NCI-H510A treated with DMSO at 0.1 percent for 48 hours (cell line): ENCODE measurements around the gene CDC42BPB.
"Not testable (repeated sequence)": the region's sequence is repeated elsewhere in the genome, so short reads cannot be mapped to it uniquely, and the experiment has no call there.

Experiments used
- DNase-seq: peaks from one replicate; lab custom pipeline; 2025; lab: John Stamatoyannopoulos, UW

Gene CDC42BPB

DNA sequence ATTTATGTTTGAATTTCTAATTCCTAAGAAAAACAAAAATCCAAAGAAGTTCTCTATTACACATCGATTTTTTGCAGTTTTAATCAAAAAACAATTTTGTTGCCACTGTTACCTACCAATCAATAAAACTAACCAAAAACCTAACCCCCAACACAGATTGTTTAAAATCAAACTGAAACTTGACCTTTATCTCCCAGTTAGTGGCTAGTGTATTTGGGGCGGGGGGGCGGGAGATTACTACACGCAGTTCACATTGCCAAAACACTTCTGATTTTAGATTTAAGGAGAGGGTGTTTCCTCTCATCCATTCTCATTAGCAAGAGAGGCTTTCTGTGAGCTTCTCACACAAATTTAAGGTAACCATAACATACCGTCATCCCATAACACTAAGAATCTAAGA lies 6.4 kb downstream of the CDC42BPB start:
- DNase-seq: no peak

DNA sequence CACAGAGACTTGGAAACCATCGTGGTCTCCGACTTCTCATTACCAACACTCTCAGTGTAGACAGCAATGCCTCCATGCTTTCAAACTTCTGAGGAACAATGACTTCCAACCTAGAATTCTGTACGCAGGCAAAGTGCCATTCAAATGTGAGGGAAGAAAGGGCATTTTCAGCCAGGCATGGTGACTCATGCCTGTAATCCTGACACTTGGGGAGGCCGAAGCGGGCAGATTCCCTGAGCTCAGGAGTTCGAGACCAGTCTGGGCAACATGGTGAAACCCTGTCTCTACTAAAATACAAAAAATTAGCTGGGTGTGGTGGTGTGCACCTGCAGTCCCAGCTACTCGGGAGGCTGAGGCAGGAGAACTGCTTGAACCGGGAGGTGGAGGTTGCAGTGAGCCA lies 9.9 kb downstream of the CDC42BPB start:
- not testable (repeated sequence) for DNase-seq

DNA sequence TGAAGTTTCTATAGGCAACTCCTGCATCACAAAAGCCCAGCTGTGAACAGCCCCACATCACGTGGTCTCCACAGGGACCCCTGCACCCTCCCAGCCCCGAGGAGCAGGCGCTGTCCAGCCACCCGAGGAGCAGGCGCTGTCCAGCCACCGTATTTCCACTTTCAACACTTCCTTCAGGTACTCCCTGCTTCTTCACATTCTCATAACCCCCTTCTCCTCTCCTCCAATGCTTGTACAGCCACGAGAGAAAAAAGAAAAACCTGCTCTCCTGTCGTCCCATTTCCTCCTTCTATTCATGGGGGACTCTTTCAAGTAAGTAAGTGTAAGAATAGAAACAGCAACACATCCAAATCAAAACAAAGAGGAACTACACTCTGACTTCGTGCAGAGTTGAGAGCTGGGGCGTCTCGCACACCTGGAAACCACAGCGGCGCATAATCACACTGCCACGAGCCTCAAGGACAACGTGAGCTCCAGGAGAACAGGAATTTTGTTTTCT lies 11.9 kb downstream of the CDC42BPB start:
- DNase-seq: no peak

DNA sequence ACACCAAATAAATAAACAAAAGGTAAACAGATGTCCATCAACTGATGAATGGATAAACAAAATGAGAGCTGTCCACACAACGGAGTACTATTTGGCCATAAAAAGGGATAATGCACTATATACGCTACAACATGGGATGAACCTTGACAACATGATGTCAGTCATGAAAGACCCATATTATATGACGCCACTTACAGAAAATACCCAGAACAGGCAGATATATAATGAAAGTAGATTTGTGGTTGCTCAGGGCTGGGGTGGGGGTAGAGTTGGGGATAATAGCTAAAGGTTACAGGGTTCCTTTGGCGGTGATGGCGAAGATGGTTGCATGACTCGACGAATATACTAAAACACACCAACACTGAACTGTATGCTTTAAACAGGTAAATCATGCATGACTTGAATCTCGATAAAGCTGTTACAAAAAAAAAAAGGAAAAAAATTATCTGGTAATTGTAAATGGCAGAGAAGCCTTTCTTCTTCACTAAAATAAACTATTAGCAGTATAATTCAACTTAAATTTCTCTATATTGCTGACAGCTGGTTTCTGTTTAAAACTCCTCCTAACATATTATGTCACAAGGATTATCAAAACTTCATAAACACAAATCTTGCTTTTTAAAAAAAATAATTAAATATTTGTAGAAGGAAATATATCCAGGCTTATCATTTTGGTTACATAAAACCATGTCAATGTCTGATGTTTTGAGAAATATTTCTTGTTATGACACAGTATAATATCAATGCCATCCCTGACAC lies 13.9 kb downstream of the CDC42BPB start:
- no peak for DNase-seq

DNA sequence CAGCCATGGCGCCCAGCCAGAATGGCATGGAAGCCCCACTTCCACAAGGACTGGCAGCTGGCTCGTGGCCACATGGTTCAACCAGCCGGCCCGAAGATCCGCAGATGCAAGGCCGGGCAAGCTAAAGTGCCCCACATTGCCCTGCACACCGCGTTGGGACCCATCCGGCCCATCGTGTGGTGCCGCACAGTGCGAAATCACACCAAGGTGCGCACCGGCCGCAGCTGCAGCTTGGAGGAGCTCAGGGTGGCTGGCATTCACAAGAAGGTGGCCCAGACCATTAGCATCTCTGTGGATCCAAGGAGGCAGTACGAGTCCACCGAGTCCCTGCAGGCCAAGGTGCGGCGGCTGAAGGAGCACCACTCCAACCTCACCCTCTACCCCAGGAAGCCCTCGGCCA lies 15.9 kb downstream of the CDC42BPB start:
- DNase-seq: no peak

DNA sequence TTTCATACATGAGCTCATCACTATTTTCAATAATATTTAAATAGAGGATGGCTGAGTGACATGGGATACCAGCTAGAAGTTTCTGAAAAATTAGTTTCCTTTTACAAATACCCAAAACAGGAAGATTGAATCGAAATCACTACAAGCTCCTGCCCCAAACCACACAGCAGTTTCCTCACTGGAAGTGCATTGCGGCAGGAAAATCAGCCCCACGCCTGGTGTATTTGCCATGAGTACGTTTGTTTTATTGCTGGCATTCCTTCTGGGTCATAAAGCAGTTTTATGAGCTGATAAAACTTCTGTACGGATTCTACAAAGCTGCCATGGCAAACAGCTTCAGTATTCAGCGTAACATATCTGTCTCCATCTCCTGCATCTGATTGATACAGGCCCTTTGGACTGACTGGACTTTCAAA lies 23.7 kb downstream of the CDC42BPB start:
- DNase-seq: no peak

DNA sequence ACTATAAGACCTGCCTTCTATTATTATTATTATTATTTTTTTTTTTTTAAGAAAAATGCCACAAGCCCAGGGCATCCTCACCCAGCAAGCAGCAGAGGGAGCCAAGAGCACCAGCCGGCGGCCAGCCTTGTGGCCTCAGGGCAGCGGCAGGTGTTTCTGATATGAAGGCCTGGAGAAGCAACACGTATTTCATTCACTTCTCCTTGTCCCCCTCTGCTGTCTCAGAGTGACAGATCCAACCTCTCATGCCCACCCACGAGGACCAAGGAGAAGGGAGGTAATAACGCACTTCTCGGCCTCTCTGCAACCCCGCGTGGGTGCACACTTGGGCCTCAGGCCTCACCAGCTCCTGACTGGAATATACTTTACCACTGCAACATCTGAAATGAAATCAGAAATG lies 25.4 kb downstream of the CDC42BPB start:
- peak; percentile 29 for DNase-seq

DNA sequence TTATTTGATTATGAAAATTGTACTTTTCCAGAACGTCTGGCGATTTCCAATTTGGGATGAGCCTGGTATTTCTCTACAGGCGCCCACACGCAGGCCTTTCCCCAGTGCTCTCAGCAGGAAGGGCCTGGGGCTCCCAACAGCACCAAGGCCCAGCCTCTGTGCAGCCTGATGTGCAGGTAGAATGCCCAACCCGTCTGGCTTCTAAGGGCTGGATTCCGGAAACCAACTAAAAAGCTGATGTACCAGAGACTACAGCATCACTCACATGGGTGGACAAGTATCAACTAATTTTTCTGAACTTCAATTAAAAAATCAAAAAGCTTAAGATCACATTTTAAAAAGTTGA lies 25.8 kb downstream of the CDC42BPB start:
- no peak for DNase-seq

DNA sequence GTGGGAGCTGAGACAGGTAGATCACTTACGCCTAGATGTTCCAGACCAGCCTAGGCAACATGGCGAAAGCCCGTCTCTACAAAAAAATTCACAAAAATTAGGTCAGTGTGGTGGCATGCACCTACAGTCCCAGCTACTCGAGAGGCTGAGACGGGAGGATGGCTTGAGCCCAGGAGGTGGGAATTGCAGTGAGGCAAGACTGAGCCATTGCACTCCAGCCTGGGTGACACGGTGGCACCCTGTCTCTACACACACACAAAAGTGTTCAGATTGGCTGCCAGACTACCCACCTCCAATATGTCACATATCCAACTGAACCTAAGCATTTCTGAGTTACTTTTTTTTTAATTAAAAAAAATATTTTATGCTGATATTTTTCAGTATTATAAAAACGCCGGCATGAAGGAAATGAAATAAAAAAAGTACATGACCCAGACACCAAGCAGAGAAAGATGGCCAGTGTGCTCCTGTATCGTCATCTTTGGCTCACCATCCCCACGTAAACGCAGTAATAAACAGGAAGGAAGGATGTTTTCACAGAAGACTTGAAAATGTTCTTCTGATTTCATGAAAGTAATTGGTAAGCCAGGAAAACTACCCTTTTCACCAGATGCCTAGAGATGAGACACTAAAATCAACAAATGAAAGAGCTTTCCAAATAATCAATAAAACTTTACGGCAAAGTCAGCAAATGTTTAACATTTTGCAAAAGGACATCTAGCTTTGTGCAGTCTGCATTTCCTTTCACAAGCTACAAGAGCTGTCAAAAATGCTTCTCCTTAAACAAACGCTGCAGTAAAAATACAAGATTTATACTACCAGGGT lies 26.4 kb downstream of the CDC42BPB start:
- DNase-seq: no peak

DNA sequence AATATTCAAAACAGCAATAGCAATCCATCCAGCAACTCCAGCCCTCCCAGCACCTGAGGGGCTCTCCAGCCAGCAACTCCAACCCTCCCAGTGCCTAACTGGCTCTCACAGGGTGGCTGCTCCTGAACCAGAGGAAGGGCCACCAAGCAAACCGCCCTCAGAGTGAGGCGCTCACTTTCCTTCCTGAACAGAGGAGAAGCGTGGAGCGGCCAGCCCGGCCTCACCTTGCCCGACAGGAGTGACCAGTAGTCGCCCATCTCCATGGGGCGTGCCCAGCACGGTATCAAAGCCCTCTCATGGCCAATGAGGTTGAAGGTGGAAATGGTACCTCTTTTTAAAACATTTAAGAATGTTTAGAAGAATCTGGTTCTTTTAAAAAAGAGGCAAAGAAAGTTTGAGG lies 27.4 kb downstream of the CDC42BPB start:
- no peak for DNase-seq

DNA sequence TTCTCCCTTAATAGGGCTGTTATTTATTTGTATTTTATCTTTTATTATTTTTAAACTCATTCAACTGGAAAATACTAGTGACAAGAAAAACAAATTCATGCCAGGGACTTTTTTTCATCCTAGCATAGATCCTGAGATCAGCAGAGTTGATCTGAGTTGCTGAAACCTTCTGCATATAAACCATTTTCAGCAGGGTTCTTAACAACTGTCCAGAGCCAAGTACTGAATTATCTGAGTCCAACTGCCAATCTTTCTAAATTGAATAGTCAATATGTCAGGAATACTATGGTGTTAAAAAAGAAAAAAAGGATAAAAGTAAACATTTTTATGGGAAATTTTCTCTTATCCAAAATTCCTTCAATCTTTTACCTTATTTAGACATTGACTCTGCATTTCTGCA lies 28.6 kb downstream of the CDC42BPB start:
- DNase-seq: no peak

DNA sequence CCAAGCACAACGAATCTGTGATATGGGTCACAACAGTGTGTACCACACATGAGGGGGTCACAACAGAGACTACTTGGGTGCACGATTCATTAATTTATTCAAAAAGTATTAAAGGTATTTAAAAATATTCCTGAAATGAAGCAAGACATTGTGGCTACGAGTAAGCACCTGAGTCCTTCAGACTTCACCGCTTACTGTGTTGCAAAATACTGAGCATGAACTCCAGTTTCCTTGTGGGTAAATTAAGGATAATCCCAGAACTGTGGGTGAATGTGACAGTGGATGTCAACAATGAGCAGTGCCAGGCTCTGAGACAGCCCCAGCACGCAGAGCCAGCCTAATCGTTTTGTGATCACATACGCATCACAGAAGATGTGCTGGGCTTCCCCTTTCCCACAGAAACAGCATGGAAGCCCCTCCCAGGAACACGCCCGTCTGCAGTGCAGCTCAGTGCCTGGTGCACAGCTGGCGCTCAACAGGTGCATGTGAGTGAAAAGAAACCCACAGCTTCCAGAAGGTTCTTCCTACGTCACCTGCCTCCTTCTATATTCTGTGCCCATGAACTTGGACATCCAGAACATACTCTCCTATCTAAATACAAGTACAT lies 29.1 kb downstream of the CDC42BPB start:
- DNase-seq: no peak

DNA sequence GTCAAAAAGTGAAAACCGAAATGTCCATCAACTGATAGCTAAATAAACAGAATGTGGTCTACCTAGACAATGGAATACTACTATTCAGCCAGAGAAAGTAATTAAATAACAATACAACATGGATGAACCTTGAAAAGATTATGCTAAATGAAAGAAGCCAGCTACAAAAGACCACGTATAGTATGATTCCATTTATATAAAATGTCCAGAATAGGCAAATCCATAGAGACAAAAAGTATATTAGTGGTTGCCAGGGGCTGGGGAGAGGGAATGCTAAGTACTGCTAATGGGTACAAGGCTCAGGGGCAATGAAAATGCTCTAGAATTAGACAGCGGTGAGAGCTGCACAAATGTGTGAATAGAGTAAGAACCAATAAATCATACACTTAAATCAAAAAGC lies 29.9 kb downstream of the CDC42BPB start:
- no peak for DNase-seq

DNA sequence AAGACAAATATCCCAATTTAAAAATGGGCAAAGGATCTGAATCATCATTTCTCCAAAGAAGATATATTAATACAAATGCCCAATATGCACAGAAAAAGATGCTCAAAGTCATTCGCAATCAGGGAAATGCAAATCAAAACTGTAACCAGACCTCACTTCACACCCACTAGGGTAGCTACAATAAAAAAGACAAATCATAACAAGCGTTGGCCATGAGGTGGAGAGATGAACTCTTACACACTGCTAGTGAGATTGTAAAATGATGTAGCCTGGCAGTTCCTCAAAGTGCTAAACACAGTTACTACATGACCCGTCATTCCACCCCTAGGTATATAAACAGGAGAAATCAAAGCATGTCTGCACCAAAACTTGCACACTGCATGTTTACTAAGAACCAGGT lies 30.4 kb downstream of the CDC42BPB start:
- no peak for DNase-seq

DNA sequence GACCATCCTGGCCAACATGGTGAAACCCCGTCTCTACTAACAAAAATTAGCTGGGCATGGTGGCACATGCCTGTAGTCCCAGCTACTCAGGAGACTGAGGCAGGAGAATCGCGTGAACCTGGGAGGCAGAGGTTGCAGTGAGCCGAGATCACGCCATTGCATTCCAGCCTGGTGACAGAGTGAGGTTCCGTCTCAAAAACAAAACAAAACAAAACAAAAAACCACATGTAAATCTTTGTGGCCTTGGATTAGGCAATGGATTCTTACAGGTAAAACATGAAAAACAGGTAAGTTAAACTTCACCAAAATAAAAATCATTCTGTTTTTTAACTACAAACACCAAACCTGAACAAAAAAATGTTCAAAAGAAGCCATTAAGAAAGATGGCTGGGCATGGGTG lies 31.2 kb downstream of the CDC42BPB start:
- DNase-seq: not testable (repeated sequence)

DNA sequence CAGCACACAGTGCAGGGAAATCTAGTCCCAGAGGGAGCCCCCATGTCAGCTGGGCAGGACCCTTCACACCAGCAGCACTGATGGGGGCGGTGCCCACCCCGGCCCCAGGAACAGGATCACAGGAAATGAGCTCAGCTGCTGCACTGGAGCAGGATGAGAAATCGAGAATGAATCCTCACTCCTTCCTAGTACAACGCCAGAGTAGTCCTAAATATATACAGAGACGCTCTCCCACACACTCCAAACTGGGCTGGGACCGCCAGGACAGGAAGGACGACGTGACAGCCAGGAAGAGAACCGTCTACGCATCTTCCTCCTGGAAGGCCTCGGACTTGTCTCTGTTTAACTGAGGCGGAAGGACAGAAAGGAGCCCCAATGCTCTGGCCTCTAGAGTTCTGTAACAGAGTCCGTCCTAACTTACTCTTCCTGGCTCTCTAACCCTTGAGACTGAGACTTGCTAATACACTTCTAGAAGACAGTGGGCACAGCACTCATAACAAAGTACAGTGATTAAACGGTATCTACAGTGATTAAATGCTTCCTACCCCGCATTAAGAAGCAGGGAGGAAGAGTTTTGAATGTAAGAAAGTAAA lies 33.4 kb downstream of the CDC42BPB start:
- no peak for DNase-seq

DNA sequence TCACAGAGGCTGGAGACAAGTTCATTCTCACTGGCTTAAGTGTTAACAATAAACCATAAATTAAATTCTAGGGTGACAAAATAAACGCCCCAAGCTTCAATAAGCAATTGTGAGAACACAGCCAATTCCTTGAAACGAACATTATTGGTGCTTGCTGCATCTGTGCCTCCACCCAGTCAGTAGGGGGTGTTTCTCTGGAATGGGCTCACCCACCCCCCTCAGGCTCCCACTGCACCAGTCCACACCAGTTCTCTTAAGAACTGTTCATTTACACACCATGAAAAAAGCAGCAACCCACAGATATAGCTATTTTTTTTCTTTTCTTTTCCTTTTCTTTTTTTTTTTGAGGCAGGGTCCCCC lies 34.7 kb downstream of the CDC42BPB start:
- DNase-seq: no peak

DNA sequence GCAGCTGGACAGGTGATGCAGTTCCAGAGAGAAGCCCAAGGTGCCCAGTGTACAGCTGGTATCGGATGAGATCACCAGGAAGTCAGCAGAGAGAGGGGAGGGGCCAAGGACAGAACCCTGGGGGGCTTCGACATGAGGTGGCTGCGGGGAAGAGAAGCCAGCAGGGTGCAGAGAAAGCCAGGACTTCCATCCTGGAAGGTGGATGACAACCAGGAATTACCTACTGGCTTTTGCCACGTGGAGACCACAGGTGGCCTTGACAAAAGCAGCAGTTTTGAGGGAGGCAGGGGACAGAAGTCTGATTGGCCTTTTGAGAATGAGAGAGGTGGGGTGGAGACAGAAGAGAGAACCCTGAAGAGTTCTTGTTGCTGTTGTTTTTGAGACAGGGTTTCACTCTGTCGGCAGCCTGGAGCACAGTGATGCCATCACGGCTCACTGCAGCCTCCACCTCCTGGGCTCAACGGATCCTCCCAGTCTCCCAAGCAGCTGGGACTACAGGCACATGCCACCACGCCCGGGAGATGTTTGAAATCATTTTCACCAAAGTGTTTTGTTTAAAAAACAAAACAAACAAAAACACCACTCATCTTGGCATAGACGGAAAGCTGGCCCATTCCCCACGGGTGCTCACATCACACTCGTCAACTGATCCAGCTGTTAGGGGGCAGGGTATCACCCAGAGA lies 35.2 kb downstream of the CDC42BPB start:
- DNase-seq: peak; percentile 92

DNA sequence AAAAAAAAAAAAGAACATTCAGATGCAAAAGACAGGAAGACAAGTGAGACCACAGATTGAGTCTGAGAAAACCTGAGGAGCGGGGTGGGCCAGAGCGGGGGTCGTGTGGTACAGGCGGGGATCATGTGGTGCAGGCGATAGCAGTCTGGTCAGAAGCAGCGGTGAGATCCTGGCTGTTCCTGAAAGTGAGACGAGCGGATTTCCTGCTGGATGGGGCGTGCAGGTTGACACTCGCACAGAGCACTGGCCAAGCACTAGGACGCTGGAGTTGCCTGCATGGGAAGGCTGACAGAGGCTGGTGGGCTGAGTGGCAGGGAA lies 35.7 kb downstream of the CDC42BPB start:
- DNase-seq: no peak

DNA sequence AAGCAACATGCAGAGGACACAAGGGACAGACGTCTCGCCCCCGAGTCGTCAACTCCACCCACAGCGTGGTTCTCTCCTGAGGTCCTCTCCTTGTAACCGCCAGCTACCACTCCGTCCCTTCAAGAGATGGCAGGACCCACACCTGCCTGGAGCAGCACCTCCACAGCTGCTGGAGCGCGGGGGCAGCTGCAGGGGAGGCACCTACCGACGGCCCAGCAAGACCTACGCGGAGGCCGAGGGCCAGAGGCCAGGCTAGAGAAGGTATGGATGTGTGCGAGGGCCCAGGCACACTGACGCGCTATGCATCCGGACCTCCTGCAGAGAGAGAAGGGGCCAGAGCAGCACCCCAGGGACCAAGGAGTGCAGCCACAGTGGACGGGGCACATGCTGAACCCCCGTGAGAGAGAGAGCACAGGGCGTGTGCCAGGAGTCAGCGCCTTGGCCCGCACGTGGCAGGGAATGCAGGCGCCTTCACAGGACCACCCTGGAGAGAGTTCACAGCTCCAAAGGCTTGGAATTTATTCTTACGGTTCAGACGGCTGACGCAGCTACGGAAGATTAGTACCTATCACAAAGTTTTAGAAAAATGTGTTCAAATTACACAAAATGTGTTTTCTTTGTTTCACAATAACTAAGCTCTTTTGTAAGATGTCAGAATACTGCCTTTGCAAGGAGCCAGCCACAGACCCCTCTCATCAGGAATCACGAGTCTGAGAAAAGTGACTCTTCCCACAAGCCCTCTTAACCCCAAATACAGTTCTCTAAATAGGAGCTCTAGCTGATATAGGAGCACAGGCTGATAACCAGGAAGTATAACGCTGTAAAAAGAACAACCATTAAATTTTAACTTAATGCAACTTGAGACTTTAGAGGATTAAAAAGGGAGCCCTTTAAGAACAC lies 36.8 kb downstream of the CDC42BPB start:
- DNase-seq: no peak

DNA sequence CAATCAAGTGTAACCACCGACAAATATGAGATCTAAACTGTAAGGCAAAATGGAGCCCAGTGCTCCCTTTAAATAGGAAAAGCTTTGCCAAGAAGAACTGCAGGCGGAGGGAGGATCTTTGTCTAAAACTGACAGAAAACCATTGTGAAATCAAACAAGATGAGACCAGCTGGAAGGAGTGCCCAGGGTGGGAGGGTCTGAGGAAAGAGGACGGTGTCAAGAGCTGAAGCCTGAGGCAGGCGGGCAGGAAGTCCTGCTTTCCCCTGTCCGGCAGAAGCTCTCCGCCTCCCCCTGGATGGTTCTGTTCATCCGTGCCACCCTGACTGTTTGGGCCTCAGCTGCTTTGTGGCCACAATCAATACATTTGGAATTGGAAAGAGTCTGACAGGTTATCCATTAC lies 37.5 kb downstream of the CDC42BPB start:
- no peak for DNase-seq
